Left ventricle myocardium inferior (tissue), 1 donor: Measurements from ENCODE around the gene USP21. TPM values are rescaled to one million over a fixed set of nuclear protein-coding genes. Genes with fewer than 3 reads are reported as not detected.

Experiments used
- DNase-seq: peaks from one replicate; pipeline ENCODE4 v3.0.0-alpha.2; 2020
- H3K27ac ChIP-seq: fragments of 200-600 bp; replicated peaks from 2 replicates; pipeline ENCODE4 v1.8.0; 2021
- H3K27me3 ChIP-seq: fragments of 200-600 bp; 2 replicates; pipeline ENCODE4 v1.8.0; 2021; ENCODE audit warnings: low read depth
- H3K36me3 ChIP-seq: fragments of 200-600 bp; 2 replicates; pipeline ENCODE4 v1.8.0; 2021
- H3K4me1 ChIP-seq: fragments of 200-600 bp; 2 replicates; pipeline ENCODE4 v1.8.0; 2021
- H3K4me3 ChIP-seq: fragments of 200-600 bp; 2 replicates; pipeline ENCODE4 v1.8.0; 2021; ENCODE audit warnings: mild to moderate bottlenecking, moderate library complexity
- H3K9me3 ChIP-seq: fragments of 200-600 bp; replicated peaks from 2 replicates; pipeline ENCODE4 v1.8.0; 2021
- intact Hi-C: fragments of 100-400 bp; cut with micrococcal nuclease; formaldehyde crosslinking; loops from one replicate; pipeline ENCODE4 v1.11.0; 2022
- total RNA-seq: library from RNA; stranded (reverse); fragmentation: NEBNext Ultra II Directional; extraction: Animal tissue kit (Norgen Biotek cat#: 25700); gene quantifications from one replicate; pipeline ENCODE4 v1.2.1, GENCODE V29; 2021
- TF ChIP-seq, protein P1 (sequence below): fragments of 200-600 bp; IDR thresholded peaks from 2 replicates; pipeline ENCODE4 v1.8.0; 2021; ENCODE audit warnings: antibody characterized with exemption, mild to moderate bottlenecking, borderline replicate concordance
- donor health status: DM: no; HTN: yes; CAD: no; lungs with severe emphysema.

Gene USP21
- total RNA-seq, 1 donor from 2014 or later = 20.0 TPM

DNA sequence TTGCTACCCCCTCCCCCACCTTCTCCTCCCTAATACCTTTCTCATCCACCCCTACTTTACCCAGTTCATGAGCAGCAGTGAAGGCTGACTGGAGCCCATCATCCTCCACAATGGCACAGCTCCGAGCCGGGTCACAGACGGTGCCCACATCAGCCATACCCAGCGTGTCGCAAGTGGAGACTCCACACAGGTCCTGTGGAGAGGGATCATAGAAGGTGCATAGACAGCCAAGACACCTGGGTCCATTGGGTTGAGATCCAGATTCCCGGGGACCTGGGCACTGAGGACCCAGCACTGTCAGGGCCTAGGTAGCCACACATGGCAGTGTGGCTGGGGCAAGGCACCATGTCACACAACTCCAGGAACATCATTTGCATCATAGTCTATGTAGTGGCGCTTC lies 36.8 kb downstream of the USP21 start:
- DNase-seq = no peak
- Histone ChIP-seq H3K9me3 (no peaks in the 10 kb centered on the region), H3K36me3 (peaks cover 23% of the 10 kb centered on the region), H3K27me3 (no peaks in the 10 kb centered on the region), H3K4me1 (peaks cover 91% of the 10 kb centered on the region), H3K4me3 (peak overlapping the region; percentile 67), H3K27ac (peak overlapping the region; percentile 99)
- intact Hi-C loops = no loop called here
- TF ChIP-seq, protein P1, sequence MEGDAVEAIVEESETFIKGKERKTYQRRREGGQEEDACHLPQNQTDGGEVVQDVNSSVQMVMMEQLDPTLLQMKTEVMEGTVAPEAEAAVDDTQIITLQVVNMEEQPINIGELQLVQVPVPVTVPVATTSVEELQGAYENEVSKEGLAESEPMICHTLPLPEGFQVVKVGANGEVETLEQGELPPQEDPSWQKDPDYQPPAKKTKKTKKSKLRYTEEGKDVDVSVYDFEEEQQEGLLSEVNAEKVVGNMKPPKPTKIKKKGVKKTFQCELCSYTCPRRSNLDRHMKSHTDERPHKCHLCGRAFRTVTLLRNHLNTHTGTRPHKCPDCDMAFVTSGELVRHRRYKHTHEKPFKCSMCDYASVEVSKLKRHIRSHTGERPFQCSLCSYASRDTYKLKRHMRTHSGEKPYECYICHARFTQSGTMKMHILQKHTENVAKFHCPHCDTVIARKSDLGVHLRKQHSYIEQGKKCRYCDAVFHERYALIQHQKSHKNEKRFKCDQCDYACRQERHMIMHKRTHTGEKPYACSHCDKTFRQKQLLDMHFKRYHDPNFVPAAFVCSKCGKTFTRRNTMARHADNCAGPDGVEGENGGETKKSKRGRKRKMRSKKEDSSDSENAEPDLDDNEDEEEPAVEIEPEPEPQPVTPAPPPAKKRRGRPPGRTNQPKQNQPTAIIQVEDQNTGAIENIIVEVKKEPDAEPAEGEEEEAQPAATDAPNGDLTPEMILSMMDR = no peak

DNA sequence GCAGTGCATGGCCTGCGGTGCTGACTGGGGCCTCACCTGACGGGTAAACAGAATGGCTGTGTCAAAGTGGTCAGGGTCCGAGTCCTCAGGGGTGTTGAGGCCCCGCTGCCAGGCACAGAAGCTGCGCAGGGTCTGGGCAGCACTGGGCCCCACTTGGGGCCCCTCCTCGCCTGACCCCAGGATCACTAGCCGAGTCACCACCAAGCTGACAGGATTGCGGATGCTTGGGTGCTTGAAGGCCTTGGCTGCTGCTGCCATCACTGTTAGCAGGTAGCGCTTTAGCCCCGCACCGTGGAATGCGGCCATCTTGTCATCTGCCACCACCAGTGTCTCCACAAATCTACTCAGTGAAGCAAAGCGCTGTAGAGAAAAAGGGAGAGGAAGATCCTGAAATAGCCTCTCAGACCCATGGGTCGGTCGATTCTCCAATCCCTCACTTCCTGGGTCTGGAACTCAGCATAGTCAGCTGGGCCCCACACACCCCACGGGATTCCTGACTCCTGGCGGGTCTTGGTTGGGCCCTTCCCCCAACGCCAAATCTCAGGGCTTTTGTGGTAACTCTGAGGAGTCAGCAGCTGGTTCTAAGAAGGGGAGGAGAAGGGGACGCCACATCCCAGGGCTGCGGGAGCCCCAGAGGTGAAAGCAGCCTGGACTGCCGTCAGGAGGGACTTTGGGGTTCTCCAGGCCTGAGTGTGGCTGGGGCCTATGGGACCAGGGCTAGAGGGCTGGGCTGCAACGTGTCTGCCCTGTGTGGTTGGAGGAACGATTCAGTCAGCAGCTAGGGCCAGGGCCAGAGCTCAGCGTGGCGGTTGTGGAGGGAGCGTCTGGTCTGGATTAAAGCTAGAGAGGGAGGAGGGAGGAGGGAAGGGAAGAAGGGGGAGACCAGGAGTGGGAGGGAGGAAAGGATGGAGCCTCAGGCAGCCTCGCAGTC lies 37.5 kb downstream of the USP21 start:
- Histone ChIP-seq H3K4me1 (peaks cover 98% of the 10 kb centered on the region), H3K4me3 (peak overlapping the region; percentile 67), H3K9me3 (no peaks in the 10 kb centered on the region), H3K27ac (peak overlapping the region; percentile 99), H3K27me3 (no peaks in the 10 kb centered on the region), H3K36me3 (peaks cover 16% of the 10 kb centered on the region)
- intact Hi-C loops = no loop called here
- TF ChIP-seq, protein P1 = no peak
- DNase-seq = peak; percentile 55

DNA sequence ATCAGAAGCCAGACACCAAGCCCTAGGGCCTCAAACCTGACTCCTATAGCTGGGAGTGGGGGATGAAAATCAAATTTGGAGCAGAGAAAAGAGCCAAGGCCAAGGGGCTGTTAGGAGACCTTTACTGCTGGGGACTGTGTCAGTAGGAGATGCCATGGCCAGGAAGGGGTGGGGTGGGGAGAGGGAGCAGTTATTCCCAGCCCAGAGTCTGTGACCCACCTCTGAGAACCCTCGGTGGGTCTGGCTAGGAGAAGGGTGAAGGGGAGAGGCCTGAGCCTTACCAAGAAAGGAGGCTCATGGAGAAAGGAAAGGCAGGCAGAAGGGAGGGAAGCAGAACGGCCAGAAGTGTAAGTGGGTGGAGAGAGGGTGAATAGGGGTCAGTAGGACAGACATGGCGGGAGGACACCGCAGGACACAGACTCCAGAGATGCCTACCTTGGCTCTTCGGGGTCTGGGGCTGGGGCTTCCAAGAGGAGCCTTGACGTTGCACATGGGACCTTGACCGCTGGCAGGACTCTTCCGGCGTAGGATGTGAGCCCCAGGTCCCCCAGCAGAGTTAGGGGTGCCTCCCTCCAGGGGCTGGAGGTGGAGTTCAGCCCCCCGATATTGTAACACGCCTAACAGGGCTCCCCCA lies 38.4 kb downstream of the USP21 start:
- DNase-seq = no peak
- intact Hi-C loops = no loop called here
- peak overlapping the region; percentile 67 for H3K4me3 ChIP-seq
- peaks cover 13% of the 10 kb centered on the region for H3K36me3 ChIP-seq
- H3K27ac ChIP-seq = peak overlapping the region; percentile 99
- H3K27me3 ChIP-seq = no peaks in the 10 kb centered on the region
- peaks cover 96% of the 10 kb centered on the region for H3K4me1 ChIP-seq
- no peaks in the 10 kb centered on the region for H3K9me3 ChIP-seq
- TF ChIP-seq, protein P1 = no peak

DNA sequence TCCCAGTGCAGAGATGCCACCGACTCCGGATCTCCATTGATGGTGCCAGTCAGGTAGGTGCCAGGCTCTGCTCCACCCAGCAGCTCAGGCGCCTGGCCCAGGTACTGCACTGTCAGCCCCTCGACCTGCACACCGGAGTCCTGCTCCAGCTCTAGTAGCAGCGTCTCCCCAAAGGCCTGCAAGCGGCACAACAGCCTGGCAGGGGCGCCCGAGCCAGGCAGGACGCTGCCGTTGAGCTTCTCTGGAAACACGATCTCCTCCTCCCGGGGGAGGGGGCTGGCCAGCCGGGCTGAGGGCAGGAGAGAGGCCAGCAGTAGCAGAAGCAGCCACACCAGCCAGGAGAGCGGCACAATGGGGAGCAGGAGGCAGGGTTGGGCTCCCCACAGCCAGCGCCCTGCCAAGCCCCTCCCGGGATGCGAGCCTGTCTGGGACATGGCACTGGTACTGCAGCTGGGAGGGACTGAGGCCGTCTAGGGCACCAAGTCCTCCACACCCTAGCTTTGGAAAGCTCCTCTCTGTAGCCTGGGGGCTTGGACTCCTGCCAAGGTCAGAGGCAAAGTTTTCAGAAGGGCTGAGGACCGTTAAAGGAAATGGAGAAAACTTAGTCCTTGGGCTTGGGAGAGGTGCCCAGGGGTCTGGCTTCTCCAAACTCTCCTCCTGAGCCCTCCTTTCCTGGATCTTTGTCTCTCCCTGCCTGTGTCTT lies 39.0 kb downstream of the USP21 start:
- TF ChIP-seq, protein P1 = no peak
- peak overlapping the region; percentile 67 for H3K4me3 ChIP-seq
- H3K4me1 ChIP-seq = peaks cover 96% of the 10 kb centered on the region
- peak; percentile 34 for DNase-seq
- H3K9me3 ChIP-seq = no peaks in the 10 kb centered on the region
- intact Hi-C loops = no loop called here
- H3K27me3 ChIP-seq = no peaks in the 10 kb centered on the region
- peaks cover 14% of the 10 kb centered on the region for H3K36me3 ChIP-seq
- peak overlapping the region; percentile 99 for H3K27ac ChIP-seq

- Histone ChIP-seq H3K4me1 (peaks cover 96% of the 10 kb centered on the region), H3K4me3 (peak within 1 kb of the TSS; percentile 67), H3K36me3 (peaks cover 17% of the 10 kb centered on the region), H3K27me3 (no peaks in the 10 kb centered on the region), H3K27ac (peak within 1 kb of the TSS; percentile 99), H3K9me3 (no peaks in the 10 kb centered on the region)
- TF ChIP-seq, protein P1 = no peak
- DNase-seq = peak; percentile 73
- intact Hi-C loops = no loop called here
Observed at GRCh38 chr1:161198897-161199431, 39.7 kb downstream of the USP21 start, which contains the start of gene ADAMTS4. Gene ADAMTS4 (minus strand): TSS chr1:161199054. CDS start chr1:161198627, 427 bp downstream.
